KMS-11 (cell line): Measurements from ENCODE around the gene NMRK1.

ENCODE experiments used
- H2AFZ ChIP-seq: fragments of 200-600 bp; sonication (generic); 2 replicates; pipeline ENCODE4 v1.6.1; 2016; ENCODE audit warnings: antibody characterized with exemption, mixed run types, low read depth
- H3K27ac ChIP-seq: fragments of 200-600 bp; sonication (generic); 2 replicates; pipeline ENCODE4 v1.6.1; 2016; ENCODE audit warnings: mild to moderate bottlenecking, mixed run types
- H3K27me3 ChIP-seq: fragments of 200-600 bp; sonication (generic); 2 replicates; pipeline ENCODE4 v1.6.1; 2017; ENCODE audit warnings: mild to moderate bottlenecking, low read depth, mixed run types, moderate library complexity; ENCODE audit not compliant: insufficient read depth
- H3K36me3 ChIP-seq: fragments of 200-600 bp; sonication (generic); 2 replicates; pipeline ENCODE4 v1.6.1; 2017; ENCODE audit warnings: mild to moderate bottlenecking, mixed run types; ENCODE audit not compliant: insufficient read depth
- H3K4me1 ChIP-seq: fragments of 200-600 bp; sonication (generic); 2 replicates; pipeline ENCODE4 v1.6.1; 2016; ENCODE audit warnings: mild to moderate bottlenecking, low read depth, mixed run types; ENCODE audit not compliant: poor library complexity, severe bottlenecking
- H3K4me2 ChIP-seq: fragments of 200-600 bp; sonication (generic); 2 replicates; pipeline ENCODE4 v1.7.0; 2016; ENCODE audit warnings: mild to moderate bottlenecking, mixed run types
- H3K4me3 ChIP-seq: fragments of 200-600 bp; sonication (generic); IDR thresholded peaks from 2 replicates; pipeline ENCODE4 v1.6.1; 2017; ENCODE audit warnings: low read depth, low read length, mixed read lengths; ENCODE audit not compliant: insufficient read depth
- H3K79me2 ChIP-seq: fragments of 200-600 bp; sonication (generic); 2 replicates; pipeline ENCODE4 v1.6.1; 2016; ENCODE audit warnings: low read depth, mixed run types; ENCODE audit not compliant: insufficient read depth
- H3K9ac ChIP-seq: fragments of 200-600 bp; sonication (generic); 2 replicates; pipeline ENCODE4 v1.6.1; 2016; ENCODE audit warnings: mild to moderate bottlenecking, mixed run types
- H4K20me1 ChIP-seq: fragments of 200-600 bp; sonication (generic); 2 replicates; pipeline ENCODE4 v1.6.1; 2016; ENCODE audit warnings: mild to moderate bottlenecking, mixed run types; ENCODE audit not compliant: insufficient read depth
- CTCF ChIP-seq: fragments of 200-600 bp; sonication (generic); conservative IDR thresholded peaks from 2 replicates; pipeline ENCODE4 v1.6.1; 2017; ENCODE audit warnings: low read depth, mild to moderate bottlenecking, antibody characterized with exemption, low read length, moderate library complexity, mixed read lengths

NMRK1 gene

DNA sequence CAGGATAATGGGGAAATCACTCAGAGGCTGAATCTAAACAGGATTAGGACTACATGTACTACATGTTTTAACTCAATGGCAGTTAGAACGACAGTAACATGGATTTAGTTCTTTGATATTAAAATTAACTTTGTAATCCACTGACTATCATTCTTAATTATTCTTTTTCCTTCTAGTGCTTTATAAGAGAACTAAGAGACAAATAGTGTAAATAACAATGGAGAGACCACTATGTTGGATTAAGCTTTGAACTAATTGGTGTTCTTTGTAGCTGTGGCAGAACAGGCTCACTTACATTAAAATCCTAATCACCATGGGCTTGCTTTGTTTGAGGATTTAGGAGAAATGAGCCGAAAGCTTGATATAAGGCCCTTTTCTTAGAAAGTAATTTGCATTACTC, 18.8 kb downstream of the NMRK1 start:
- Histone ChIP-seq H3K36me3 (no peaks in the 10 kb centered on the region), H3K79me2 (no peaks in the 10 kb centered on the region), H3K27me3 (no peaks in the 10 kb centered on the region), H3K4me1 (no peaks in the 10 kb centered on the region), H3K4me2 (no peak overlapping the region), H3K27ac (no peak overlapping the region), H3K9ac (no peak overlapping the region), H3K4me3 (no peak overlapping the region), H2AFZ (no peak overlapping the region), H4K20me1 (no peaks in the 10 kb centered on the region)
- TF ChIP-seq CTCF, result no peak

GRCh38 chr9:75067894-75068293, 20.1 kb downstream of the NMRK1 start:
- no peak for TF ChIP-seq CTCF
- Histone ChIP-seq H3K27me3 (no peaks in the 10 kb centered on the region), H3K27ac (no peak overlapping the region), H3K9ac (no peak overlapping the region), H3K4me1 (no peaks in the 10 kb centered on the region), H2AFZ (no peak overlapping the region), H3K79me2 (no peaks in the 10 kb centered on the region), H3K36me3 (no peaks in the 10 kb centered on the region), H3K4me3 (no peak overlapping the region), H3K4me2 (no peak overlapping the region), H4K20me1 (no peaks in the 10 kb centered on the region)

DNA sequence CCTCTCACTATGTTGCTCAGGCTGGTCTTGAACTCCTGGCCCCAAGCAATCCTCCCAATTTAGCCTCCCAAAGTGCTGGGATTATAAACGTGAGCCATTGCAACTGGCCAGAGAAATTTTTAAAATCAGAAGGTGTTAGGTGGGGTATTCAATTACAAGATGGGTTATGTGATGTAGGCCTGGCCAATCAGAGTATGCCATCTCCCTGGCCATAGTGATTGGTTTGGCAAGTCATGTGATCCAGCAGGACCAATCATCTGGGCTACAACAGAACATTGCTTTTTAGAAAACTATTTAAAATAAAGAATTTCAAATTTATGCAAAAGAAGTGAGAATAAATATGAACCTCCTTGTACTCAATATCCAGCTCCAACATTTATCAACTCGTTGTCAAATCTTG, 22.4 kb downstream of the NMRK1 start:
- TF ChIP-seq CTCF, result no peak
- no peaks in the 10 kb centered on the region for H3K27me3 ChIP-seq
- H3K9ac ChIP-seq, result no peak overlapping the region

DNA sequence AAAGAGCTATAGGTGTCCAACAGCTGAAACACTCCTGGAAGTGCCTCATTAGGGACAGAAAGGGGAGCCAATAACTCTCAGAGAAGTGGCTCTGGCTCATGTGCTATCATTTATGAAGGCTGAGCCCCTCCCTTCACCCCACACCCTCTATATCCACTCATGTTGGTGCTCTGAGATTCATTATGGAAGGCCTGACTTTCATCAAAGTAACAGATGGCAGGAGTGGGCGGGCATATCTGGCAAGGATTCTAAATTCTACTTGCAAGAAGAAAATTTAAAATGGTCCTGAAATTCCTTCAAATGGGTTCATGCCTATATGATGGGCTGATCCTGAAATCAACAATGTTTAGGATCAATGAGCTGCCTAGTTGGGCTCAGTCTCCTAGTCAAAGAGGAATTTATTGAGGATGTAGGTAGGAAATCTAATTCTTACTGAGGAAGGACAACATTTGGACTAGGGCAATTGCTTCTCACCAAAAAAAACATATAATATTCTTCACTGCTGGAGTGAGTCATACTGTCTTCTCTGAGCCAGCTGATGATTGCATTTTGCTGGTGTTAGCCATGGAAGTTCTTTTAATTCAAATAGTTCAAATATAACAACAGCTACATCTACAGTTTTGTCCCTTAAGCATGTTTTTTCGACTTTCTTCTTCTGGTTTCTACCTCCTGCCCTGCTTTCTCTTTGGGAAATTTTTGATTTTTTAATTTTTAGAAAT, 23.5 kb downstream of the NMRK1 start:
- TF ChIP-seq CTCF, result no peak
- Histone ChIP-seq H2AFZ (no peak overlapping the region), H4K20me1 (no peaks in the 10 kb centered on the region), H3K4me3 (no peak overlapping the region), H3K4me1 (no peaks in the 10 kb centered on the region), H3K9ac (no peak overlapping the region), H3K79me2 (no peaks in the 10 kb centered on the region), H3K27me3 (no peaks in the 10 kb centered on the region), H3K36me3 (no peaks in the 10 kb centered on the region), H3K4me2 (no peak overlapping the region), H3K27ac (no peak overlapping the region)

More for the DNA sequence above, 22.4 kb downstream of the NMRK1 start:
- H2AFZ ChIP-seq, result no peak overlapping the region
- no peaks in the 10 kb centered on the region for H3K4me1 ChIP-seq
- no peak overlapping the region for H3K27ac ChIP-seq
- no peak overlapping the region for H3K4me2 ChIP-seq
- H3K4me3 ChIP-seq, result no peak overlapping the region
- no peaks in the 10 kb centered on the region for H4K20me1 ChIP-seq
- H3K79me2 ChIP-seq, result no peaks in the 10 kb centered on the region
- no peaks in the 10 kb centered on the region for H3K36me3 ChIP-seq
